Effector memory CD8-positive, alpha-beta T cell (primary cell): ENCODE measurements around the gene PARG.
"Not testable (repeated sequence)": the region's sequence is repeated elsewhere in the genome, so short reads cannot be mapped to it uniquely, and the experiment has no call there.

Experiments
- ATAC-seq: fragments of 150-1000 bp; cut with Tn5 transposase; replicated peaks from 2 replicates; pipeline ENCODE4 v1.10.0; 2021; ENCODE audit warnings: mild to moderate bottlenecking, moderate library complexity
- DNase-seq, 3 experiments: peaks; one replicate each; pipeline ENCODE4 v3.0.0; 2021
- H3K27ac Mint-ChIP-seq, 2 donors: one replicate each; pipeline ENCODE4 v1.8.0; 2022; ENCODE audit warnings: mild to moderate bottlenecking in 2 of 2, mixed read lengths in 2 of 2, moderate library complexity in 2 of 2
- H3K27me3 Mint-ChIP-seq, 2 donors: one replicate each; pipeline ENCODE4 v1.8.0; 2022; ENCODE audit warnings: mixed read lengths in 2 of 2
- H3K36me3 Mint-ChIP-seq: one replicate; pipeline ENCODE4 v1.8.0; 2022; ENCODE audit warnings: mild to moderate bottlenecking, moderate library complexity, mixed read lengths; ENCODE audit not compliant: insufficient read depth
- H3K4me1 Mint-ChIP-seq, 2 donors: one replicate each; pipeline ENCODE4 v1.8.0; 2022; ENCODE audit warnings: low read depth in 2 of 2, mixed read lengths in 2 of 2
- H3K4me3 Mint-ChIP-seq, 2 donors: one replicate each; pipeline ENCODE4 v1.8.0; 2022; ENCODE audit warnings: mild to moderate bottlenecking in 2 of 2, mixed read lengths in 2 of 2, moderate library complexity in 2 of 2
- H3K9me3 Mint-ChIP-seq, 2 donors: one replicate each; pipeline ENCODE4 v1.8.0; 2022; ENCODE audit warnings: mixed read lengths in 2 of 2

Gene PARG

GRCh38 chr10:49882327-49882726 lies 59.5 kb downstream of the PARG start:
- not testable (repeated sequence) for H3K4me3 Mint-ChIP-seq, H3K27ac Mint-ChIP-seq, DNase-seq, H3K36me3 Mint-ChIP-seq, H3K4me1 Mint-ChIP-seq, H3K27me3 Mint-ChIP-seq, H3K9me3 Mint-ChIP-seq, ATAC-seq

DNA sequence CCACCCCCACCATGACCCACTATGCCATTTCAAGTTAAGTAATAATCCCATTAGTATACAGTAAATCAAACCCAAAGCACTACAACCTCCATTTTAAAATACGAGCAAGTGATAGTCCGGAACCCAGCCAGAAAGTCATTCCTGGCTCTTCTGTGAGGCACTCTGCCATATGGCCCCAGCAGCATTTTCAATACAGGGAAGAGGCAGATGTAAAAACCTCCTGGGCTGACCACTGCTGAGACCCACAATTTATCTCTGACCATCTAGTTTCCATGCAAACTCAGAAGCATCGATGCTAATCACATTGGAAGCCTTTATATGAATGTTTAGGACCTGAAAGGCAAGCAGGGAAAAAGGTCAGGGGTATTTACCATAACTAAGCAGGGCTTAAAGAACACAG lies 69.1 kb downstream of the PARG start:
- not testable (repeated sequence) for H3K36me3 Mint-ChIP-seq, H3K9me3 Mint-ChIP-seq, H3K4me1 Mint-ChIP-seq, H3K4me3 Mint-ChIP-seq, H3K27ac Mint-ChIP-seq, DNase-seq, H3K27me3 Mint-ChIP-seq, ATAC-seq

GRCh38 chr10:49871462-49871861 lies 70.4 kb downstream of the PARG start:
- not testable (repeated sequence) for H3K9me3 Mint-ChIP-seq, H3K27ac Mint-ChIP-seq, ATAC-seq, DNase-seq, H3K4me3 Mint-ChIP-seq, H3K36me3 Mint-ChIP-seq, H3K27me3 Mint-ChIP-seq, H3K4me1 Mint-ChIP-seq

- H3K9me3 Mint-ChIP-seq, H3K27ac Mint-ChIP-seq, H3K27me3 Mint-ChIP-seq, H3K4me1 Mint-ChIP-seq, ATAC-seq, DNase-seq, H3K4me3 Mint-ChIP-seq: not testable (repeated sequence)
- H3K36me3 Mint-ChIP-seq, result peaks cover 14% of the 10 kb centered on the region
Observed at GRCh38 chr10:49859933-49860332, 81.9 kb downstream of the PARG start.

DNA sequence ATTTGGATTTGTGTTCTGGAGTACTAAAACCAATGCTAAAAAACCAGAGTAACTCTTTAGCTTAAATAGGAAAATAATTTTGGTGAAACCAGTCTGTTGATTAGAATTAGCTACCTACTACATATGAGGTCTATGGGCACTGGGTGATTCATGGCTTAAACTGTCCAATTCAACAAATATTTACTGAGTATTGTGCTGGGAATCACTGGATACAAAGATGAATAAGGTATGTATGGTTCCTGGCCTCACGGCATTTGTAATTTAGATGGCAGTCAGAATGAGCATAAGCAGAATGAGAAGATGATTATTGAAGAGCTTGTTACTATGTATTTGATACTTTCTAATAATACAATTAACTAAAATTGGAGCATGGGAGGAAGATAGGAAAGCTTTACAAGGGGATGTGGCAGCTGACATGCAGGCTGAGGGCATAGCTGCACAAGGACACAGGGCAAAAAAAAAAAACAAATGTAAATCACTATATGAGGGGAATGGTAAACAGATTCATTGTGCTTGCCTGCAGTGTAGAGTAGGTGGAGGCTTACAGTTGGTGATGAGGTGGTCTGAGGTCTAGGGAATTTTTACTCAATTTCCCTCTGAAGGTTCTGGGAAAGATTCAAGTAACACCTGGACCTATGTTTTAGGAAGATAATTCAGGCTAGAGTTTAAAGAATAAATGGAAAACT lies 83.0 kb downstream of the PARG start:
- not testable (repeated sequence) for H3K4me1 Mint-ChIP-seq, H3K27me3 Mint-ChIP-seq, H3K27ac Mint-ChIP-seq, H3K9me3 Mint-ChIP-seq, ATAC-seq, DNase-seq, H3K4me3 Mint-ChIP-seq
- peaks cover 14% of the 10 kb centered on the region for H3K36me3 Mint-ChIP-seq

DNA sequence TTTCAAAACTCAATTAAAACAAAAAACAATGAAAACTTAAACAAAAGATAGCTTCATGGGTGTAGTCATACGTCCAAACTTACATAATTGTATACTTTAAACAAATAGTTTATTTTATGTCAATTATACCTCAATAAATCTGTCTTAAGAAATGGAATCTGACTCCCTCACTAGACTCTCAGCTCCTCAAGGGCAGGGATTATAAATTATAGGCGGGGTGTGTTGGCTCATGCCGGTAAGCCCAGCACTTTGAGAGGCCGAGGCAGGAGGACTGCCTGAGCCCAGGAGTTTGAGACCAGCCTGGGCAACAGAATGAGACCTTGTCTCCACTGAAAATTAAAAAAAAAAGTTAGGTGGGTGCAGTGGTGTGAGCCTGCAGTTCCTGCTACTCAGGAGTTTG lies 92.3 kb downstream of the PARG start:
- not testable (repeated sequence) for H3K4me3 Mint-ChIP-seq, H3K9me3 Mint-ChIP-seq, H3K27me3 Mint-ChIP-seq, H3K36me3 Mint-ChIP-seq, H3K4me1 Mint-ChIP-seq, DNase-seq, H3K27ac Mint-ChIP-seq, ATAC-seq

DNA sequence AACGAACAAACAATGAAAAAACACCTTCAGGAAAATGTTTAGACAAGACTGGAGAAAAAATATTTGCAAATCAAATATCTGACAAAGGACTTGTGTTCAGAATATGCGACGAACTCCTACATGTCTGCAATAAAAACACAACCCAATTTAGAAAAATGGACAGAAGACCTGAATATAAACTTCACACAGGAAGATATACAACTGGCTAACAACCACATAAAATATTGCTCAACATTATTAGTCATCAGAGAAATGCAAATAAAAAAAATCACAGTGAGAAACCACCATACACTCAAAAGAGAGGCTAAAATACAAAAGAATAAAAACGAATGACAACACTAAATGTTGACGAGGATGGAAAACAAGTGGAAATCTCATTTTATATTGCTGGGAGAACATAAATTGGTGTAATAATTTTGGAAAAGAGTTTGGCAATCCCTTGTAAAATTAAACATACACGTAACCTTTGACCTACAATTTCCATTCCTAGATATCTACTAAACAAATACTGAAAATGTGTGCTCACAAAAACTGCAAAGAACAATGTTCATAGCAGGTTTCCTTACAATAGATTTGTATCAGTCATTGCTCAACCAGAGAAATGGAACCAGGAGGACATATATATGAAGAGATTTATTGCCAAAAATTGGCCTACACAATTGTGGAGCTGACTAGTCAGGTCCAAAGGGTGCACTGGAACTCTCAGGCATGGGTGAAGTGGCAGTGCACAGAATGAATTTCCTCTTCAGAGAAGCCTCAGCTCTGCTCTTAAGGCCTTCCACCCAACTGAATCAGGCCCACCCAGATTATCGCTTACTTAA lies 96.8 kb downstream of the PARG start:
- H3K27me3 Mint-ChIP-seq, result no peaks in the 10 kb centered on the region
- H3K9me3 Mint-ChIP-seq, result no peaks in the 10 kb centered on the region
- H3K4me1 Mint-ChIP-seq, result no peaks in the 10 kb centered on the region
- DNase-seq (no peak), ATAC-seq (no peak)
- H3K4me3 Mint-ChIP-seq, result no peak overlapping the region
- H3K27ac Mint-ChIP-seq, result no peak overlapping the region
- H3K36me3 Mint-ChIP-seq, result peaks cover 39% of the 10 kb centered on the region

- not testable (repeated sequence) for H3K4me1 Mint-ChIP-seq, H3K9me3 Mint-ChIP-seq, H3K27ac Mint-ChIP-seq, ATAC-seq, DNase-seq, H3K27me3 Mint-ChIP-seq, H3K4me3 Mint-ChIP-seq
- peaks cover 60% of the 10 kb centered on the region for H3K36me3 Mint-ChIP-seq
Observed at GRCh38 chr10:49842333-49842628, 99.5 kb downstream of the PARG start.

GRCh38 chr10:49841615-49842332 lies 100.1 kb downstream of the PARG start:
- Mint-ChIP-seq H3K27ac (no peak overlapping the region), H3K36me3 (peaks cover 65% of the 10 kb centered on the region), H3K4me1 (no peaks in the 10 kb centered on the region), H3K9me3 (no peaks in the 10 kb centered on the region), H3K4me3 (no peak overlapping the region), H3K27me3 (no peaks in the 10 kb centered on the region)
- no peak for DNase-seq
- ATAC-seq, result no peak

DNA sequence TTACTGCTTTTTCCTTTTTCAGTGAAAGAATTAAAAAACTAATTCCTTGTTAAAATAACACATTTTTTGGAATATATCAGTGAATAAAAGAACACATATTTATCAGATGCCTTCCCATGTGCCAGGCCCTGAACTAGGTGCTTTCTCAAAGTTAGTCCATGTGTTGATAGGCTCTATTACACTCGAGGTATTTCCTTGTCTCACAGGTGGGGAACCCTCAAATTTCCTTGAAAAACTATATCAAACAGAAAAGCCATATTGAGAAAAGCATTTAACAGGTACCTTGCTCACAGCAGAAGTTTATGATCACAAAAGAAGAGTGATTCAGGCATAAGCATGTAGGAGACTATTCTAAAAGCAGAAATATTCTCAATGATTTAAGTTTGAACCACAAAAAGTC lies 104.1 kb downstream of the PARG start:
- Mint-ChIP-seq H3K4me1 (no peaks in the 10 kb centered on the region), H3K27me3 (no peaks in the 10 kb centered on the region), H3K9me3 (no peaks in the 10 kb centered on the region), H3K36me3 (peaks cover 53% of the 10 kb centered on the region), H3K4me3 (no peak overlapping the region), H3K27ac (no peak overlapping the region)
- DNase-seq, result no peak
- ATAC-seq, result no peak

DNA sequence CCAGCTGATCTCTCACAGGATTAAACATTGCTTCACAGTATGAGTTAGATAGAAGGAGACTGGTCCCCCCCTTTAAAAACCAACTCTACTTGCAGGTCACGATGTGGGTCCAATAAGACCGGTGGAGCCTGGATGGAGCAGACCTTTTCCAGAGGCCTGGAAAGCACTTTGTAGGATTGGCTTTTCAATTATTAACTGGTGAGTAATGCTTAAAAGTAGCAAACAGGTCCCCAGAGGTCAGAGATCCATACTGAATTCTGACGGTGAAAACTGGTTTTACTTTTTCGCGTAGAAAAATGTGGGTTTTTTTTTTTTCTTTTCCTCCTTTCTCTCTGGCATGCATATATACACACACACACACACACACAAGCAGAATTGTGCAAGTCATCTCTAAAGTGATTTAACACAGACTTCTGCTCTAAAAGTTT lies 104.8 kb downstream of the PARG start:
- no peaks in the 10 kb centered on the region for H3K27me3 Mint-ChIP-seq
- H3K4me1 Mint-ChIP-seq, result no peaks in the 10 kb centered on the region
- DNase-seq (no peak), ATAC-seq (no peak)
- peaks cover 54% of the 10 kb centered on the region for H3K36me3 Mint-ChIP-seq
- no peak overlapping the region for H3K27ac Mint-ChIP-seq
- H3K4me3 Mint-ChIP-seq, result no peak overlapping the region
- H3K9me3 Mint-ChIP-seq, result no peaks in the 10 kb centered on the region

GRCh38 chr10:49834976-49835375 lies 106.9 kb downstream of the PARG start:
- Mint-ChIP-seq H3K36me3 (peaks cover 39% of the 10 kb centered on the region), H3K4me3 (no peak overlapping the region), H3K27me3 (no peaks in the 10 kb centered on the region), H3K4me1 (no peaks in the 10 kb centered on the region), H3K9me3 (no peaks in the 10 kb centered on the region), H3K27ac (no peak overlapping the region)
- DNase-seq (no peak), ATAC-seq (no peak)

GRCh38 chr10:49834201-49834600 lies 107.6 kb downstream of the PARG start:
- H3K4me1 Mint-ChIP-seq, result no peaks in the 10 kb centered on the region
- peaks cover 31% of the 10 kb centered on the region for H3K36me3 Mint-ChIP-seq
- no peaks in the 10 kb centered on the region for H3K27me3 Mint-ChIP-seq

DNA sequence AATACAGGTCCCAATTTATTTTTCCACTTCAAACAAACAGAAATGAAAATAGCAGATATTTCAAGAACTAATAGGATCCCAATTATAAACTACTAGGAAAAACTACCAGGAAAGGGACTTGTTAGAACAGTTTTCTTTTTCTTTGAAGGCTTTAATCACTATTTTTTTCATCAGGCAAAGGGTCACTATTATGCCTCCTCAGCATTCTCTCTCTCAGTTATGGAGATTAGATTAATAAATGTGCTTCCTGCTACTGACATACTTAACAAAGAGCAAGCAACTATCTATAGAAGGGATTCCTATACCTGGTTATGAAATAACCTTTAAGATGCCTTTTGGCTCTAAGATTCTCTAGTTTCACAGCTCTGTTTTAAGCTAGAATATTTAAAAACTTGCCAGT lies 108.7 kb downstream of the PARG start:
- DNase-seq (no peak), ATAC-seq (no peak)
- H3K4me1 Mint-ChIP-seq, result no peaks in the 10 kb centered on the region
- no peaks in the 10 kb centered on the region for H3K9me3 Mint-ChIP-seq
- no peaks in the 10 kb centered on the region for H3K27me3 Mint-ChIP-seq
- peaks cover 25% of the 10 kb centered on the region for H3K36me3 Mint-ChIP-seq
- H3K4me3 Mint-ChIP-seq, result no peak overlapping the region
- no peak overlapping the region for H3K27ac Mint-ChIP-seq

More at GRCh38 chr10:49834201-49834600, 107.6 kb downstream of the PARG start:
- Mint-ChIP-seq H3K4me3 (no peak overlapping the region), H3K9me3 (no peaks in the 10 kb centered on the region), H3K27ac (no peak overlapping the region)
- no peak for ATAC-seq
- DNase-seq, result no peak
